HK-2 (cell line): ENCODE data around the gene LEF1.
"Not testable (repeated sequence)": the region's sequence is repeated elsewhere in the genome, so short reads cannot be mapped to it uniquely, and the experiment has no call there.

Source experiments
- DNase-seq: peaks from one replicate; pipeline ENCODE4 v3.0.0-alpha.2; 2018; ENCODE audit not compliant: unreplicated experiment

LEF1 gene

DNA sequence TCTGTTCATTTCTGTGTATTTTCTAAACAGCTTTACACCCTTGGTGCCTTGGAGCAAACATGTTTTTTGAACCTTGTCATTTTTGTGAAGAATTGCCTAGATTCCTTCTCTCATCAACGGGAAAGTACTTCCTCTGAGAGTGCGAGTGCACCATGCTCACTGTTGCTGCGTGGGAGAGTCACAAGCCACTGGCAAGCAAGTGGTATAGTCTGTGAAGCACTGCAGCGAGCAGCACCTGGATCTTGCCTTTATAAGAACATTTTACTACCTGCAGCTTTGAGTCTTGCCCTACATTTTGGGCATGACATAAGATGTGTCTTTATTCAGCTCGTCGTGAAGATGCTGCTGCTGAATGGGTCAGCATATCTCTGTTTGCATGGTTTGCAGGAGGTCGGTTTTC lies 134.2 kb downstream of the LEF1 start:
- no peak for DNase-seq

DNA sequence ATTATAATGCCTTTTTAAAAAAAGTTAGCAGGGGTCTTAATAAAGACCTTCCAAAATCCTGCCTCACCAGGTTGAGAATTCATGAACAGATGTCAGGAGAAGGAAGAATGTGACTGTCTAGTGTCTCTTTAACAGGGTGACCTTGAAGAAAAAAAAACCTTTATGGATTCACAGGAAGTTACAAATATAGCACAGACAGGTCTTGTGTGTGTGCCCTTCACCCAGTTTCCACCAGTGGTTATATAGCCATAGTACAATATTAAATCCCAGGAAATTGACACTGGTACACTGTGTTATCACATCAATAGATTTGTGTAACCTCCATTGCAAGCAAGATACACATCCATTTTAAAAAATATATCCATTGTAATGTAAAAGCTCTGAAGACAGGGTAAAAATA lies 135.4 kb downstream of the LEF1 start:
- no peak for DNase-seq

DNA sequence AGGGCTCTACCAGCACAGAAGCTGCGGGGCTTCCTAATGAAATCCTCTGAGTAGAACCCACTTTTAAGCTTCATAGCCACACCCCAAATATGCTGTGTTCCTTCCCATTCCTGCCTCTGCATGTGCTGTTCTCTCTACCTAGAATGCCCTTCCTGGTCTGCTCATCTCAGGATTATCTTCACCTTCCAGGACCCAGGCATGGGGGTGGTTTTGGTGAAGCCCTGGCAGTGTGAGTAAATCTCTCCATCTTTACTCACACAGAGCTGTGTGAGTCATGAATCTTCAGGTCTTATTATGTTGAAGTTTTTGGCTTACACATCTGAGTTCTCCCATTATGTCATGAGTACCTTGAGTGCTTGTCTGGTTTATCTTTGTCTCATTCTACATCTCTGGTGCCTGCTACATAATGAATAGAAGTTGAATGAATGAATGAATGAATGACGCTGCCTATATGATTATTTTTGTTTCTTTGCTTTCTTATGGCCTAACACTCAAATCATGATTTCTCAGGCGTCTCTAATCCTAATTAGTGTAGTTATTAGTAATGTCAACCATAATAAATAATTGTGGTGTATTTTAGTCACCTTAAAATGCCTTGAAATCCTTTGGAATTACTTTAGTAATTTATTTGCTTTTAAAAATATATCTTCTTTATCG lies 137.2 kb downstream of the LEF1 start:
- no peak for DNase-seq

DNA sequence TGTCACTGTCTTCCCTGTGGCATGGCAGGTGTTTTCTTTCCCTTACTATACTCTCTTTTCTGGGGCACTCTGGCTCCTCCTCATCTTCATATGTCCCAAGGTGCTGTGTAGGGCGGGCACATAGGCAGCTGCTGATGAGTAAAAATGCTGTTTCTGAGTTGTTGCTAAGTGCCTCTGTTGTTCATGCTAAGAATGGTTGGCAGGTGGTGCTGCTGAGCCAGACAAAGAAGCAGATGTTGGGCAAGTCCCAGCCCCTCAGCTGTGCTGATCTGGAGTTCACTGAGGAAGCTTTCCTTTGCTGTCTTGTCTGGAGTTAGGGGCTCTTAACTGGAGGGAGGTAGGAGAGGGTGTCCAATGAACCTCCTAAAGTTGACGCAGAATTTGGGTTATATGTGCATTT lies 138.4 kb downstream of the LEF1 start:
- DNase-seq, result no peak

DNA sequence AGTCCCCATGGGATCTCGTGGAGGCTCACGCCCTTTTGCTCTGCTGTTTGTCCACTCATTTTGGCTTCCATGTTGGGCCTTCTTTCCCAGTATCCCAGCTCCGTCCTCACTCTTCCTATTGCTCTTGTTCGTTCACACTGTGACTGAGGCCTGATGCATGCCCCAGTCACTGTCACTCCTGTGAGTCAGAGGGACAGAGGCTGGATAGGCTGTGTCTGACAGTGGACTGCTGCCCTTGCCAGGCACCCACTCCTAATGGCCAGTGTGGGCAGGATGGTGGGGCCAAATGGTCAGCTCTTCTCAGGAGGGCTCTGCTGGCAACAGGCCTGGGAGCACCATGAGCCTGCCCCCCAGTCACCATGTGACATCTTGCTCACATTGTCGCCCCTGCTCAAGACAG lies 139.0 kb downstream of the LEF1 start:
- no peak for DNase-seq

DNA sequence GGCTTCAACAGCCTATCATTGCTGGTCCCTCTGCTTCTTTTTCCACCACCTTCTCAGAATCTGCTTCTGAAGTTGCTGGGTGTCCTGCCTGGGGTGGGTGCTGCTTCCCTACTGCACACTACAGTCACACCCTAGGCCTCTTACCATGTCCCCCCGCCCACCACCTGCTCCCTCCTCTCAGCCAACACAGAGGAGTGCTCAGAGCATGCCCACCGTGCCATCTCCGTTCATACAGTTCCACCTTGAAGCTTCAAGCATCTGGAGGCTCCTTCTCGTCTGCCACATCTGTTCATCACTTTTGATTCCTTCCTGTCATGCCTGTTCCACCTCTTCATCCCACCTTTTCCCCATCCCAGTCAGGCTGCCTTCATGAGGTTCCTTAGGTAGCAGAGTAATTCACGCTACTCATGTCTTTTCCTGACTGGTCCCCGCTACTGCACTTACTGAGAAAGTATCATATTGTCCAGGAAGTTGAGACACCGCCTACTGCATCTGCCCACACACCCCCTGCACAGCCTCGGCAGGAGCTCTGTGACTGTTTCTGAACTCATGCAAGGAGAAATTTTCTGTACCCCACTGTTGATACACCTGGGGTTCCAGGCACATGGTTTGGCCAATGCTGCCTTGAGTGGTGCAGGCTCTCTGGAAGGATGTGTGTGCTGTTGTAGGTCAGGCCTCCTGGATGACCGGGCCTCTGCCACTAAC lies 139.6 kb downstream of the LEF1 start:
- no peak for DNase-seq

DNA sequence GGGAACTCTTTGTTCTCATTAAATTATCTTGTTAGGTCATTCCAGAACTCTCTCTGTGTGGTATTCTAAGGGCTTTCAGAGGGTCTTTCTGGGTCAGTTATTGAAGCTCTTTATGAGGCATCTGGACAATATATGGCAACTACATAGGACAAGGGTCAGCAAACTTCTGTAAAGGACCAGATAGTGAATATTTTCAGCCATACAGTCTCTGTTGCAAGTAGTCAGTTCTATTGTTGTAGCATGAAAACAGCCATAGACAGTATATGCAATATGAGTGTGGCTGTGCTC lies 143.9 kb downstream of the LEF1 start:
- DNase-seq, result no peak

DNA sequence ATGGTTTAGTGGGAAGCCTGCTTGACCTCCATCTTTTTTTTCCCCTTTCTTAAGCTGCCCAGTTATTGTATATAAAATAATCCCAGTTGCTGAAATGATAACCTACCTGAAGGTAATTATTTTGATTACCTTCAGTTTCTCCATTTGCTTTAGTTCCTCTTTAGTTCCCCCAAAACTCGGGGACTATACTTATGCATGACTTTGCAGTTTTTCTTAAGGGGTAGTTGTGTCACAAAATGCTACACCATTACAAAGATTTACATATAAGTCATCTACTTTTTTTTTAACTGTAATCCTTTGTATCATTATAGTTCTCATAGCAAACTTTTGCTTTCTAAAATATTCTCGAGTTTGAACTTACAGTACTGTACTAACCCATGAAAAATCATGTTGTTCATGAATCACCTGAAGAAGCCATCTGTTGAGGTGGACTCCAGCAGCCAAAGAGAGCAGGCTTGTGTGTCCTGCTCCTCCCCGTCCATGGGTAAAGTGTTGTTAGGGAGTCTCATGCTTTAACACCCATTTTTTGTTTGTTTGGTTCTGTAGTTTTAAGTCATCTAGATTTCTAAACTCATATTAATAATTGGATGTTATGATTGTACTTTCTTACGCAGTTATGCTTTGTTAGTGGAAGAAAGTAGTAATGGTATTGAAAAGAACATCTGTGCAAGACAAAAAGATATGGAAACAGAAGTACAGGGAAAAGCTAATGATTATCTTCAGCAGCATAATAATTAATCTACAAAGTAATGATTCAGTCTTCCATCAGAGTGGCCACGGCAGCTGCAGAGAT lies 144.5 kb downstream of the LEF1 start:
- DNase-seq, result no peak

DNA sequence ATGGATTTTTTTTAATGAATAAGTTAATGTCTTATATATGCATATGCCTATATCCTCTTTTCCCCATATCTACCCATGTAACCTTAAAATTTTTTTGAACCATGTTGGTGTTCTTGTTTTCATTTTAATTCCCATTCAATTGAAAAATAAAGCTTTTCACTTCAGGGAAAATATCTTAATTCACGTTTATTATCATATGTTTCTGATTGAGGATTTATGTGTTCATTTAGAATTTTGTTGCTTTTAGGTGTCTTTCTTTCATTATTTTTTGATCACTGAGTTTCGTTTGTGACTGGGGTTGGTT lies 149.9 kb downstream of the LEF1 start:
- no peak for DNase-seq

DNA sequence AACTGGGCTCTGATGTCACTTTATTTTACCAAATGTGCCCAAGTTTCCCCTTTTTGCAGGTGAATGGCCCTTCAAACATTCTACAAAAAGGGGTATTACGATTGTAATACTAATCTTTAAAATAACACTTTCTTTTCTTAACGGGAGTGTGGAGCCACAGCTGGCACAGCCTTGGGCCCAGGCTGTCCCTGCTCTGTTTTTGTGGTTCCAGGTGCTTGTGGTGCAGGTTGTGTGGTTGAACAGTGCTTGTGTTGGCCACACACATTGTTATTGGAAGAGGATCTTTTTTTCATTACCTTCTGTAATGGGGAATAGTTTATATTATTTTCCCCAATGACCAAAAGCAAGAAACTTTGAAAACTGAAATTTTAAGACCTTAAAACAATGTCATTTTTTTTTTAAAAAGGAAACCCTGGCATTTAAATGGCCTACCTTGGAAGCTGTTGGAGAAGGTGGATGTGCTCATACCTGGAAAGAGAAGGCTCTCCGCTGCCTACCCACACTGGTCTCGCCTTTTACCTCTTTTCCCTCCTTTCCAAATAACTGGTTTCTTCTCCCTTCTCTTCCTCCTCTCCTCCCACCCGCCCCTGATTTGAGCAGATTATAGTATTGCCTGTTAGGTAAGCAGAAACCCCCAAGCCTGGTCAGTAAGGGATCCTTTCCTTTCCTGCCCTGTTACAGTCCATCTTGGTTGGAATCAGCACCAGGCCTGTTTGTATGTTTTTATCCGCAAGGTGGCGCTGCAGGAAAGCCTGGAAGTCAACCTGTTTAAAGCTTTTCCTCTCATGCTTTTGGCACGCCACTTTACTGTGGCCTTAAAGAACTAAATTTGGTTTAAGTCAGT lies 150.5 kb downstream of the LEF1 start:
- DNase-seq, result peak; percentile 78

DNA sequence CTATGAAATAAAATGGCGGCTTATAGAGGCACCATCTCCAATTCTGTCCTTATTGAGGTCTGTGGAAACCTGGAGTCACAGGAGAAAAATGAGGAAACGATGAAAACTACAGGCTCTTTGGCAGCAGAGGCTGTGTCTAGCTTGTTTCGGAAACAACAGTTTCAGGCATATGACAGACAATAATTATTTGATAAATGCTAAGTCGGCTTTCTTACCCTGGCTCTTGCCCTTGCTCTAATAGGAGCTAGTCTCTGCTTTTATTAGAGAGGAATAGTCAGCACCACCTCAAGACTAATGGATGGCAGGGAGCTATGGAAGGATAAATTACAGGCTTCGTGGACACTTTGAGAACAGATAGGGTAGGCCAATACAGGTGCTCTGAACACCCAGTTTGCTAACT lies 154.8 kb downstream of the LEF1 start:
- no peak for DNase-seq

DNA sequence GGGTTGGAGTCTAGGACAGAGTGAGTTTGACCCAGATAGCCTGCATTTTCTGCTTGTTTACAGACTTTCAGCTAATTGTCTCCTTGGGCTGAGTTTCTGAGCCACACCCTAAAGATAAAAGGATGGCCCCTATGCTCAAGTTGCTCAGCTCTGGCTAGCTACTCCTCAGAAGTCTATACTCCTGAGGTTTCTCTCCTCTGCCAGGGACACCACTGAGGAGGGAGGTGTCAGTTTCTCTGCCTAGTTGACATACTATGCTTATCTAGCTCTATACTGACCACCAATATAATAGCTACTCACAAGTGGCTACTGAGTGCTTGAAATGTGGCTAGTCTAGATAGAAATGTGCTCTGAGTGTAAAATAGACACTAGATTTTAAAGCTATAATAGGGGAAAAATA lies 155.4 kb downstream of the LEF1 start:
- no peak for DNase-seq

DNA sequence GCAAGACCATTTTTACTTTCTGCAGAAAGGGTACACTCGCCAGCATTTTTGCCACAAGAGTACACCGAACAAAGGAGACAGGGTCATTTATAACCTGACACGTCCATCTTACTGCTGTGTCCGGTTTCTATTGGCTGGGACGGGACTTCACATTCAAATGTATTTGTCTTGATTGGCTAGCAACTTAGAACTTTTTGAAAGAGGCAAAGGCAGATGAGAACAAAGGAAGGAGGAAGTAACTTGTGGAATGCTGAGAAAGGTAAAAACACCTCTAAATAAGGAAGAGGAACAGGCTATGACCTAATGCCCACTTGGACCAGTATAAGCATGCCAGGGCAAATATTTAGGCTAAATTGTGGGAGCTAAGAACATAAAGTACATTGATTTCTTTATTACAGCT lies 156.3 kb downstream of the LEF1 start:
- DNase-seq, result not testable (repeated sequence)

DNA sequence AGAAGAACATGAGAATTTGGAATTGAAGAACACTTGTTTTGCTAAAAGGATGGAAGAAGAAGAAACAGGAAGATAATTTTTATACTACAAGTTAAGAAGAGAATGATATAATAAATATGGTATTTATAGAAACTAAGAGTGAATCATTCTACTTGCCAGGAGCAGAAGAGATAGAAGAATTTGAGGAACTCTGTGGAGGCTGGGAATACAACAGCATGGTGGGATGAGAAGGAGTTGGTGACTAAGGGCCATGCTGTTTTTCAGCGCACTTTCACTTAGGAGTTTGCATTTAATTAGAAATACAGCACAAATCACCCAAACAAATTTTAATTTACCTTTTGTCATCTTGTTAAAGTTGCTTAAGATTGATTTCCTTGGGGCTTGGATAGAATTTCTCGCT lies 158.6 kb downstream of the LEF1 start:
- DNase-seq, result no peak

DNA sequence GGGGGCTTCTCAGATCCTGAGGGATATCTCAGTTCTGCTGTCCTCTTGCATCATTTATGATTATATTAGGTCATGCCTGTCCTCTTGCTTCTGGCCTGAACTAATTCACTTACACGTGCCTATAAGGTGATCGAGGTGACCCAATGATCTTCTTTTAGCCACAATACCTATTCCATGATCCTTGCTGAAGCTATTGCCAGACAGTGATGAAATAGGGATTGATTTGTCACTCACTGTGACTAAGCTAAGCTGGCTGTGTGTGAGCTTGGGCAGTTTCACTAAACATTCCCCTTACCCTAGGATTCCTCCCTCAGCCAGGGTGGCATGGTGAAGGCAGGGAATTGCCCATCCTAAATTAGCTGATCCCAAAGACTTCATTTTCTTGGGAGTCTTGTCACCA lies 160.0 kb downstream of the LEF1 start:
- no peak for DNase-seq

DNA sequence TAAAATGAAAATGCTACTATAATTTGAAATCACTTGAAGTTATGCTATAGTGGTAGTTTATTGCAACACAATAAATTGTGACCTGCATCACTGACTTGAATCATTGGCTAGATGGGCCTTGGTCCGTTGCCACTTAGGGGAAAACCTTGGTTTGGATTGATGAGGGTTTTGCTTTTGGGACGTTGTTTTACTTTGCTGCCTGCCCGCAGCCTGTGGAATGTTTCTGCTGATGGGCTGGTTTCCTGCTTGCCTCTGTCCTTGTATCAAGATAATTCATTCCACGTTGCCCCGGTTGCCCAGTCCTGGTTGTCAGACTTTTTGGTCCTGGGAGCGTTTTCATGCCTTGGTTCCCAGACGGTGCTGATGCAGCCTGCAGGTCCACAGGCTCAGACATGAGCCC lies 160.7 kb downstream of the LEF1 start:
- DNase-seq, result no peak

DNA sequence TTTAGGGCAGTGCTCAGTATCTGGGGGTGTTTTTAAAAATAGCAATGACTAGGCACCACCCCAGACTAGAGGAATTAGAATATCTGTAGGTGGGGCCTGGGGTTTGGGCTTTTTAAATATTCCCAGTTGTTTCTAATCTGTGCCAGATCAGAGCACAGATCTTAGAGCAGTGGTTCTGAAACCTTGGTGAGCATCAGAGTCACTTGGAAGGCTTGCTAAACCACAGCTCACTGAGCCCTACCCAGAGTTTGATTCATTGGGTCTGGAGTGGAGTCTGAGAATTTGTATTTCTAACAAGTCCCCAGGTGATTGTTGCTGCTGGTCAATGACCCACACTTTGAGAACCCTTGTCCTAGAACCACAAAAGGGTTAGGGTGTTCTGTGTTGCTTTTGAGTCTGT lies 162.4 kb downstream of the LEF1 start:
- DNase-seq, result no peak

DNA sequence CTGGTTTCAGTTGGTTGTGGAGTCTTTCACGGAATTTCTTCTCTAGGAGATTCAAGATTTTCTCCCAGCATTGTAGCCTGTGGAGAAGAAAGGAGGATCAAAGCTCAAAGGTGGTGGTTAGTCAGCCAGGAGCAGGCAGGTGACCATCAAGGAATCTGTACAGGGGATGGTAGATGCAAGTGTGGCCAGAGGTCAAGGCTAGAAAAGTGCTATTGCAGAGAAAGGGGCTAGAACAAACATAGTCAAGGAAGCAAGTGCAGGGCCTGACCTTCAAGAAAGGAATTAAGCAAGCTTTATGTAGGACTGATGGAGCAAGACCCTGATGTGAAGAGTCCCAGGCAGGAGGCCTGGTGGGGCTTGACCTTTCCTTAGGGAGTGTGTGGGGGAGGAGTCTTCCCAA lies 162.9 kb downstream of the LEF1 start:
- DNase-seq, result no peak

DNA sequence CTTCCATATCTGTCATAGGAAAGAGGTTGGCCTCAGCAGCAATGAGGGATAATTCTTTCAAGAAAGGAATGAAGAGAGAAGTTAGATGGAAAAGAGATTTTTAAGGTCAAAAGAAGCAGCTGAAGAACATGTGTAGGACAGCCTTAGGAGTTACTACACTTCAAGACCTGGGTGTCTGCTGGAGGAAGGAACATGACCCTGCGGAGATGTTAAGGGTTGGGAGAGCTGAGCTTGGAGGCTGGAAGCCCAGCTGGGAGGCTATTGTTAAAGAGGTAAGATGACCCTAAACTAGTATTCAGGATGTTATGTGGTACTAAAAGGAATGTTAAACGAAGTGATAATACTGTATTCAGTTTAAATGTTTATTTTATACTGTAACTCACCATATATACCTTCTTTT lies 164.1 kb downstream of the LEF1 start:
- no peak for DNase-seq

DNA sequence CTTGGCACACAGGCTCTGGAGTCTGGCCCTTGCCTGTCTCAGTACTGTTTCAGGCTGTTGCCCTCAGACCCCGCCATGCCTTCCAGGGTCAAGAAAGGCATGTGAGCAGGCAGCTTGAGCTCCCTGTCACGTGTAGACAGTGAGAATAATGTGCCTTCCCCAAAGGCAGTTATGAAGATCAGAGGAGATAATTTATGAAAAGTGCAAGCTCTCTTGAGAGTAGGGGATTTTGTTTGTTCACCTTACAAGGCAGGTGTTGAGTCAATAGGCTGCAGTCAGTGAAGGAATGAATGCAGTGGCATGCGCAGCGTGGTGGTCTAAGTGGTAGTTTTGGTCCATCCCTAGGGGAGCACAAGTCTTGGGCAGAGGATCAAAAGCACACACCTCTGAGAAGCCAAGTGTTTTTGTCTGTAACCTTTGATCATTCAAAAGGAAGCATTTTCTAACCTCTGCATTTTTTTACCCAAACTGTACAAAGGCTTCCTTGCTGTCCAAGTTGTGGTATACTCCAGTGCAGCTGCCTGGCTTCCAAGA lies 164.7 kb downstream of the LEF1 start:
- DNase-seq, result no peak

DNA sequence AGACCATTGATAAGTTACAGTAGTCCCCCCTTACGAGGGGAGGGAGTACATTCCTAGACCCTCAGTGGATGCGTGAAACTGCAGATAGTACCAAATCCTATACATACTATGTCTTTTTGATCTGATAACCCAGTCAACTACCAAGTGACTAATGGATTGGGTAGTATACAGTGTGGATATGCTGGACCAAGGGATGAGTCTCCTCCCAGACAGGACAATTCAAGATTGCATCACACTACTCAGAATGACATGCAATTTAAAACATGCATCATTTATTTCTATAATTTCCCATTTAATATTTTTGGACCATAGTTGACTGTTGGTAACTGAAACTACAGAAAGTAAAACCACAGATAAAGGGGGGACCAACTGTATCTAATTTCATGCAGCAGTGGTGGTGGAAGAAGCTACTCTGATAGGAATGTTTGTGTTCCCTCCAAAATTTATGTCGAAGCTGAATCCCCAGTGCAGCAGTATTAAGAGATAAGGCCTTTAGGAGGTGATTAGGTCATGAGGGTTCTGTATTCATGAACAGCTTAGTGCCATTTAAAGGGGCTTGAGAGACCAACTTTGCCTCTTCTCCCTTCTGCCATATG lies 167.1 kb downstream of the LEF1 start:
- DNase-seq, result no peak

DNA sequence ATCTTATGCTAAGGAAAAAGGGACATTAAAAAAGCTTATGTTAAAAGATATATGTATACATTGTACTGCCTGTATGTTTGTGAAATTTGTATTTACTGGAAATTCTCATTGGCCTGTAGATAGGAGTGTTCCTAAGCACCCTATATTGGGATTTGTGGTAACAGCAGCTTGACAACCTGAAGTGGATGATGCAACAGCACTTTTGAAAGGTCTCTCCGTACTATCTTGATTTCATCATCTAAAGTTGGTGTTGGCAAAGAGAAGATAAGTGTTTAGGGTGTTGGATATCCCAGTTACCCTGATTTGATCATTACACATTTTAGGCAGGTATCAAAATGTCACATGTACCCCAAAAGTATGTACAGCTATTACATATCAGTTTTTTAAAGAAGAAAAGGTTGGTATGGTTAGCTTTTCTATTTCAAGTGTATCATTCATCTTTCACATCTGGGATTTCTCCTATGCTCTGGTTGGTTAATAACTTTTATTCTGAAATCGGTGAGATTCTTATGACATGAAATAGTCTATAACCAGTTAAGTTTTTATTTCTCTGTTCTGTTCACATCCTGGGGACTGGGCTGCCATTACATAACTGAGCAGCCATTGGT lies 168.7 kb downstream of the LEF1 start:
- no peak for DNase-seq
